GM20000 (cell line): ENCODE data around the gene DUSP28.
A peak's percentile ranks its signal among the peaks of the same experiment; 100 is the strongest.

Source experiments
- DNase-seq: peaks from one replicate; pipeline ENCODE4 v3.0.0; 2012; ENCODE audit warnings: low spot score
- CTCF ChIP-seq: IDR thresholded peaks from 2 replicates; pipeline ENCODE4 v1.5.1; 2012; ENCODE audit warnings: mild to moderate bottlenecking, control low read depth; ENCODE audit errors: extremely low read depth, missing control alignments

The DUSP28 gene

GRCh38 chr2:240577281-240578109 lies 17.3 kb downstream of the DUSP28 start:
- no peak for DNase-seq
- TF ChIP-seq CTCF, result no peak

GRCh38 chr2:240578110-240578450 lies 17.9 kb downstream of the DUSP28 start:
- TF ChIP-seq CTCF, result no peak
- DNase-seq, result no peak

- DNase-seq, result no peak
- no peak for TF ChIP-seq CTCF
Measured at GRCh38 chr2:240578488-240578887, 18.3 kb downstream of the DUSP28 start.

- TF ChIP-seq CTCF, result no peak
- no peak for DNase-seq
Measured at GRCh38 chr2:240579071-240579762, 19.1 kb downstream of the DUSP28 start.

GRCh38 chr2:240579771-240580614 lies 19.8 kb downstream of the DUSP28 start:
- DNase-seq, result peak; percentile 74
- peak; percentile 69 for TF ChIP-seq CTCF

- TF ChIP-seq CTCF, result no peak
- DNase-seq, result no peak
Measured at GRCh38 chr2:240581811-240582210, 21.7 kb downstream of the DUSP28 start.
